ENCODE measurements around the gene KRTAP10-10.

- TF ChIP-seq CTCF (IDR thresholded peaks at IDR 0.05) (no peak), EP300 (IDR thresholded peaks at IDR 0.05) (no peak), POLR2A (IDR thresholded peaks at IDR 0.05) (no peak)
Observed at GRCh38 chr21:44613386-44614155, 23.6 kb upstream of the KRTAP10-10 start.

Data from sigmoid colon (tissue), 4 donors.